Ovary (tissue), 3 donors: ENCODE data around the gene PPP2R5A.

ENCODE experiments used
- CTCF ChIP-seq, 3 donors: fragments of 450-650 bp in 2 of 3; fragments of 200-600 bp in 1 of 3; IDR thresholded peaks; one replicate each; pipeline versions ENCODE4 v1.5.1 to v1.8.0; 2016 to 2022; ENCODE audit warnings: antibody characterized with exemption in 3 of 3, mild to moderate bottlenecking in 1 of 3
- EP300 ChIP-seq: sonication (generic); formaldehyde crosslinking; IDR thresholded peaks from one replicate; pipeline ENCODE4 v1.6.1; 2017; ENCODE audit warnings: antibody characterized with exemption
- POLR2A ChIP-seq: fragments of 450-650 bp; IDR thresholded peaks from one replicate; pipeline ENCODE4 v1.6.1; 2017; ENCODE audit warnings: antibody characterized with exemption, mild to moderate bottlenecking, moderate library complexity
- donor health status: DM: no; HTN: no; CAD: no.

DNA sequence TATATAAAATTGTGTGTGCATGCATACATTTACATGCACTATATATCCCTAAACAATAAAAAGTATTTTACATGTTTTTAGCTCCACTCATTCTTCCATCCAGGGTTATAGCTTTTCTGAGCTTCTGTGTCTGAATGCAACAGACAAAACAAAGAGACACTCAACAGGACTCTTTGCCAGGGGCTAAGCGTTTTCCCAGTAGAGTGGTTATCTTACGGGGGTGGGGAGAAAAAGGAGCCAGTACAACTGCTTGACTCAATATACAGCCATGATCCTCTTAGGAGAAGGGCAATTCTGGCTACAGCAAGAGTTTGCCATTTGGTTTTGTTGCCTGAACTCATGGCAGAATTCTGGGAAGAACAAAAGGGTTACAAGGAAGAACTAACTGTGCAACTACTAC is 14.6 kb upstream of the PPP2R5A start:
- TF ChIP-seq CTCF (IDR thresholded peaks at IDR 0.05) (no peak), POLR2A (no peak), EP300 (no peak)
